K562 (cell line): ENCODE data around the gene MUC3A.
A peak's percentile ranks its signal among the peaks of the same experiment; 100 is the strongest.

Experiments used
- ARID1B ChIP-seq: fragments of 450-650 bp; IDR thresholded peaks from 2 replicates; pipeline ENCODE4 v1.6.1; 2016; ENCODE audit warnings: antibody characterized with exemption, mild to moderate bottlenecking, inconsistent platforms
- HDAC2 ChIP-seq: fragments of 450-650 bp; IDR thresholded peaks from 2 replicates; pipeline ENCODE4 v1.6.1; 2016; ENCODE audit warnings: mild to moderate bottlenecking
- NBN ChIP-seq: fragments of 450-650 bp; IDR thresholded peaks from 2 replicates; pipeline ENCODE4 v1.6.1; 2016; ENCODE audit warnings: low read depth, mild to moderate bottlenecking
- ZFP36 ChIP-seq: fragments of 150-350 bp; IDR thresholded peaks from 2 replicates; pipeline ENCODE4 v1.6.1; 2018; ENCODE audit warnings: low read length, low read depth; ENCODE audit not compliant: partially characterized antibody
- ZNF121 ChIP-seq: sonication (generic); formaldehyde crosslinking; conservative IDR thresholded peaks from 2 replicates; pipeline ENCODE4 v1.8.0; 2022; ENCODE audit warnings: missing genetic modification reagents
- ZSCAN29 ChIP-seq: fragments of 450-650 bp; IDR thresholded peaks from 2 replicates; pipeline ENCODE4 v1.6.1; 2017
- TF ChIP-seq, protein P1 (sequence below): fragments of 450-650 bp; IDR thresholded peaks from 2 replicates; pipeline ENCODE4 v1.6.1; 2016; ENCODE audit warnings: antibody characterized with exemption
- TF ChIP-seq, protein P2 (sequence below): fragments of 250-450 bp; sonication (Bioruptor Pico); IDR thresholded peaks from 2 replicates; pipeline ENCODE4 v1.5.0; 2020; ENCODE audit warnings: mild to moderate bottlenecking, borderline replicate concordance

GRCh38 chr7:100978300-100978699 is 29.0 kb downstream of the MUC3A start:
- TF ChIP-seq HDAC2 (no peak), ZNF121 (CRISPR knock-in tag) (no peak), ZSCAN29 (no peak), ZFP36 (peak; percentile 54), NBN (no peak), ARID1B (no peak)
- TF ChIP-seq, protein P1, sequence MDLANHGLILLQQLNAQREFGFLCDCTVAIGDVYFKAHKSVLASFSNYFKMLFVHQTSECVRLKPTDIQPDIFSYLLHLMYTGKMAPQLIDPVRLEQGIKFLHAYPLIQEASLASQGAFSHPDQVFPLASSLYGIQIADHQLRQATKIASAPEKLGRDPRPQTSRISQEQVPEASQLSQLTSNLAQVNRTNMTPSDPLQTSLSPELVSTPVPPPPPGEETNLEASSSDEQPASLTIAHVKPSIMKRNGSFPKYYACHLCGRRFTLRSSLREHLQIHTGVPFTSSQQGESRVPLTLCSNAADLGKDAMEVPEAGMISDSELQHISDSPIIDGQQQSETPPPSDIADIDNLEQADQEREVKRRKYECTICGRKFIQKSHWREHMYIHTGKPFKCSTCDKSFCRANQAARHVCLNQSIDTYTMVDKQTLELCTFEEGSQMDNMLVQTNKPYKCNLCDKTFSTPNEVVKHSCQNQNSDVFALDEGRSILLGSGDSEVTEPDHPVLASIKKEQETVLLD: no peak
- TF ChIP-seq, protein P2, sequence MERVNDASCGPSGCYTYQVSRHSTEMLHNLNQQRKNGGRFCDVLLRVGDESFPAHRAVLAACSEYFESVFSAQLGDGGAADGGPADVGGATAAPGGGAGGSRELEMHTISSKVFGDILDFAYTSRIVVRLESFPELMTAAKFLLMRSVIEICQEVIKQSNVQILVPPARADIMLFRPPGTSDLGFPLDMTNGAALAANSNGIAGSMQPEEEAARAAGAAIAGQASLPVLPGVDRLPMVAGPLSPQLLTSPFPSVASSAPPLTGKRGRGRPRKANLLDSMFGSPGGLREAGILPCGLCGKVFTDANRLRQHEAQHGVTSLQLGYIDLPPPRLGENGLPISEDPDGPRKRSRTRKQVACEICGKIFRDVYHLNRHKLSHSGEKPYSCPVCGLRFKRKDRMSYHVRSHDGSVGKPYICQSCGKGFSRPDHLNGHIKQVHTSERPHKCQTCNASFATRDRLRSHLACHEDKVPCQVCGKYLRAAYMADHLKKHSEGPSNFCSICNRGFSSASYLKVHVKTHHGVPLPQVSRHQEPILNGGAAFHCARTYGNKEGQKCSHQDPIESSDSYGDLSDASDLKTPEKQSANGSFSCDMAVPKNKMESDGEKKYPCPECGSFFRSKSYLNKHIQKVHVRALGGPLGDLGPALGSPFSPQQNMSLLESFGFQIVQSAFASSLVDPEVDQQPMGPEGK (CRISPR knock-in tag): no peak
